NB4 (cell line): ENCODE results near the gene ZBTB7C.

Source experiments
- POLR2A ChIP-seq: IDR thresholded peaks from 2 replicates; pipeline ENCODE4 v1.6.1; 2011; ENCODE audit warnings: mild to moderate bottlenecking; ENCODE audit not compliant: insufficient read length; ENCODE audit errors: extremely low read depth
- TF ChIP-seq, protein P1 (sequence below): IDR thresholded peaks from 2 replicates; pipeline ENCODE4 v1.6.1; 2011; ENCODE audit warnings: low read depth, low read length

DNA sequence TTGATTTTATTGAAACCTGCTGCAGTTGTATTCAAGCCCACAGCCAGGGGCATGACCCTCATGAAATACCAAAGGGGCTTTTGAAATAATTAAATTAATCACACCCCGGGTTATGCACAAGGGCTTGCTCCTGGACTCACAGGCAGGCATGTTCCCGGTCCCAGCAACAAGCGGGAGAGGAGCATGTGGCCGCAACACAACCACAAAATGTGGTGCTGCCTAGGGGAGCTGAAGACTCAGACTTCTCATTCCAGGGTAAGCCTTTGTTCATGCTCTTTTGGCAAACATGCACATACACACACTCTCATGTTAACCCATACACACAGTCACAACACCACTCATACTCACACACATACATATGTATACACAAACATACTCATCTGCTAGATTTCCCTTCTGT, 245.1 kb downstream of the ZBTB7C start:
- TF ChIP-seq POLR2A = no peak
- TF ChIP-seq, protein P1, sequence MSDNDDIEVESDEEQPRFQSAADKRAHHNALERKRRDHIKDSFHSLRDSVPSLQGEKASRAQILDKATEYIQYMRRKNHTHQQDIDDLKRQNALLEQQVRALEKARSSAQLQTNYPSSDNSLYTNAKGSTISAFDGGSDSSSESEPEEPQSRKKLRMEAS = no peak
